ENCODE measurements around the gene MSN.
"Not testable (repeated sequence)": the region's sequence is repeated elsewhere in the genome, so short reads cannot be mapped to it uniquely, and the experiment has no call there.

MSN gene

GRCh38 chrX:65723706-65724105 is 56.3 kb downstream of the MSN start:
- no peak for DNase-seq

- DNase-seq: no peak
Observed at GRCh38 chrX:65726715-65727114, 59.3 kb downstream of the MSN start.

GRCh38 chrX:65731684-65732289 is 64.3 kb downstream of the MSN start:
- no peak for DNase-seq

GRCh38 chrX:65740909-65741308 is 73.5 kb downstream of the MSN start:
- DNase-seq: no peak

- DNase-seq: no peak
Observed at GRCh38 chrX:65741823-65742222, 74.4 kb downstream of the MSN start.

GRCh38 chrX:65744965-65745364 is 77.5 kb downstream of the MSN start:
- DNase-seq: no peak

GRCh38 chrX:65745427-65745826 is 78.0 kb downstream of the MSN start:
- DNase-seq: no peak

- DNase-seq: no peak
Observed at GRCh38 chrX:65745992-65746391, 78.5 kb downstream of the MSN start.

GRCh38 chrX:65750674-65751469 is 83.4 kb downstream of the MSN start:
- no peak for DNase-seq

- DNase-seq: no peak
Observed at GRCh38 chrX:65751519-65751918, 84.1 kb downstream of the MSN start.

- no peak for DNase-seq
Observed at GRCh38 chrX:65752294-65752693, 84.8 kb downstream of the MSN start.

- no peak for DNase-seq
Observed at GRCh38 chrX:65755786-65756185, 88.3 kb downstream of the MSN start.

GRCh38 chrX:65757943-65758342 is 90.5 kb downstream of the MSN start:
- no peak for DNase-seq

- no peak for DNase-seq
Observed at GRCh38 chrX:65758505-65758904, 91.1 kb downstream of the MSN start.

GRCh38 chrX:65759525-65759924 is 92.1 kb downstream of the MSN start:
- not testable (repeated sequence) for DNase-seq

- no peak for DNase-seq
Observed at GRCh38 chrX:65769564-65770292, 102.3 kb downstream of the MSN start.

GRCh38 chrX:65772842-65773241 is 105.4 kb downstream of the MSN start:
- DNase-seq: no peak

- no peak for DNase-seq
Observed at GRCh38 chrX:65781845-65782244, 114.4 kb downstream of the MSN start.

GRCh38 chrX:65783746-65784145 is 116.3 kb downstream of the MSN start:
- no peak for DNase-seq
